Upper lobe of right lung (tissue), 1 donor: ENCODE results near the gene AGPAT2. TPM values are rescaled to one million over a fixed set of nuclear protein-coding genes. Genes with fewer than 3 reads are reported as not detected.

ENCODE experiments used
- ATAC-seq: fragments of 200-7000 bp; cut with Tn5 transposase; one replicate; pipeline ENCODE4 v1.9.1; 2020; ENCODE audit warnings: mild to moderate bottlenecking, moderate library complexity
- DNase-seq: peaks from one replicate; pipeline ENCODE4 v3.0.0-alpha.2; 2020
- H3K27ac ChIP-seq: fragments of 200-600 bp; one replicate; pipeline ENCODE4 v1.8.0; 2022
- H3K27me3 ChIP-seq: fragments of 200-600 bp; one replicate; pipeline ENCODE4 v1.8.0; 2022; ENCODE audit warnings: mild to moderate bottlenecking
- H3K36me3 ChIP-seq: fragments of 200-600 bp; one replicate; pipeline ENCODE4 v1.8.0; 2022
- H3K4me1 ChIP-seq: fragments of 200-600 bp; one replicate; pipeline ENCODE4 v1.8.0; 2022
- H3K4me3 ChIP-seq: fragments of 200-600 bp; one replicate; pipeline ENCODE4 v1.8.0; 2022; ENCODE audit warnings: mild to moderate bottlenecking
- H3K9me3 ChIP-seq: fragments of 200-600 bp; one replicate; pipeline ENCODE4 v1.8.0; 2022
- CTCF ChIP-seq: fragments of 200-600 bp; IDR thresholded peaks from one replicate; pipeline ENCODE4 v1.8.0; 2022; ENCODE audit warnings: antibody characterized with exemption
- intact Hi-C: fragments of 100-400 bp; cut with DNase I; formaldehyde crosslinking; loops from one replicate; pipeline ENCODE4 v1.11.0; 2022
- total RNA-seq: library from RNA; stranded (reverse); fragmentation: NEBNext Ultra II Directional; extraction: Animal tissue kit (Norgen Biotek cat#: 25700); gene quantifications from one replicate; pipeline ENCODE4 v1.2.1, GENCODE V29; 2021
- donor health status: DM: no; HTN: yes; CAD: no; lungs with severe emphysema.

AGPAT2 gene
- total RNA-seq, 1 donor from 2014 or later = 117 TPM

GRCh38 chr9:136664000-136664915 is 23.0 kb downstream of the AGPAT2 start:
- no peak for TF ChIP-seq CTCF
- Histone ChIP-seq H3K27ac (peak overlapping the region; percentile 91), H3K4me3 (peak overlapping the region; percentile 52), H3K9me3 (no peaks in the 10 kb centered on the region), H3K36me3 (peaks cover 10% of the 10 kb centered on the region), H3K4me1 (peaks cover 4% of the 10 kb centered on the region), H3K27me3 (peaks cover 28% of the 10 kb centered on the region)
- no peak for DNase-seq
- intact Hi-C loops = no loop called here
- no peak for ATAC-seq

- Histone ChIP-seq H3K9me3 (no peaks in the 10 kb centered on the region), H3K27me3 (peaks cover 34% of the 10 kb centered on the region), H3K4me3 (peak within 1 kb of the TSS; percentile 52), H3K36me3 (peaks cover 10% of the 10 kb centered on the region), H3K4me1 (peaks cover 4% of the 10 kb centered on the region), H3K27ac (peak within 1 kb of the TSS; percentile 91)
- peak; percentile 22 for ATAC-seq
- TF ChIP-seq CTCF = no peak
- DNase-seq = no peak
- intact Hi-C loops = no loop called here
These were observed 24.3 kb downstream of the AGPAT2 start, which contains the start of gene EGFL7 for GRCh38 chr9:136662656-136663581. TSS of gene EGFL7 (plus strand) at chr9:136662916. CDS start at chr9:136668283, 5,367 bp downstream.

- Histone ChIP-seq H3K4me3 (peak overlapping the region; percentile 41), H3K27ac (peak overlapping the region; percentile 91), H3K27me3 (peaks cover 41% of the 10 kb centered on the region), H3K9me3 (no peaks in the 10 kb centered on the region), H3K36me3 (peaks cover 10% of the 10 kb centered on the region), H3K4me1 (peaks cover 4% of the 10 kb centered on the region)
- intact Hi-C loops = no loop called here
- peak; percentile 62 for DNase-seq
- TF ChIP-seq CTCF = no peak
- ATAC-seq = peak; percentile 0
These were observed 25.0 kb downstream of the AGPAT2 start for GRCh38 chr9:136662326-136662655.

- H3K27ac ChIP-seq = peak overlapping the region; percentile 91
- DNase-seq (peak; percentile 63), ATAC-seq (no peak)
- intact Hi-C loops = no loop called here
- TF ChIP-seq CTCF = no peak
- peaks cover 4% of the 10 kb centered on the region for H3K4me1 ChIP-seq
- peaks cover 44% of the 10 kb centered on the region for H3K27me3 ChIP-seq
- peaks cover 10% of the 10 kb centered on the region for H3K36me3 ChIP-seq
- no peaks in the 10 kb centered on the region for H3K9me3 ChIP-seq
- H3K4me3 ChIP-seq = peak overlapping the region; percentile 41
These were observed 25.5 kb downstream of the AGPAT2 start for GRCh38 chr9:136661641-136662325.

- no peaks in the 10 kb centered on the region for H3K9me3 ChIP-seq
- peaks cover 44% of the 10 kb centered on the region for H3K27me3 ChIP-seq
- no peak for ATAC-seq
- H3K4me1 ChIP-seq = peaks cover 4% of the 10 kb centered on the region
- H3K36me3 ChIP-seq = peaks cover 10% of the 10 kb centered on the region
- no peak for TF ChIP-seq CTCF
- H3K27ac ChIP-seq = peak overlapping the region; percentile 91
- intact Hi-C loops = no loop called here
- H3K4me3 ChIP-seq = peak overlapping the region; percentile 41
- peak; percentile 62 for DNase-seq
These were observed 26.2 kb downstream of the AGPAT2 start for GRCh38 chr9:136660971-136661550.
